ACC112 (cell line): Measurements from ENCODE around the gene MYMK.

ENCODE experiments used
- H2AFZ ChIP-seq: fragments of 200-600 bp; sonication (generic); one replicate; pipeline ENCODE4 v1.6.0; 2017; ENCODE audit warnings: antibody characterized with exemption, low read length; ENCODE audit not compliant: unreplicated experiment
- H3K27ac ChIP-seq: fragments of 200-600 bp; sonication (generic); 2 replicates; pipeline ENCODE4 v1.5.1; 2014; ENCODE audit warnings: low read depth, mild to moderate bottlenecking, antibody characterized with exemption, low read length, moderate library complexity
- H3K27me3 ChIP-seq: fragments of 200-600 bp; sonication (generic); 2 replicates; pipeline ENCODE4 v1.6.1; 2014; ENCODE audit warnings: mild to moderate bottlenecking, antibody characterized with exemption, low read length, moderate library complexity, mixed read lengths; ENCODE audit not compliant: insufficient read depth
- H3K36me3 ChIP-seq: fragments of 200-600 bp; sonication (generic); 2 replicates; pipeline ENCODE4 v1.6.1; 2016; ENCODE audit warnings: mild to moderate bottlenecking, antibody characterized with exemption, low read length, moderate library complexity, mixed read lengths; ENCODE audit not compliant: insufficient read depth
- H3K4me1 ChIP-seq: fragments of 200-600 bp; sonication (generic); one replicate; pipeline ENCODE4 v1.6.1; 2016; ENCODE audit warnings: low read length, mixed read lengths; ENCODE audit not compliant: insufficient read depth, unreplicated experiment, control insufficient read depth
- H3K4me3 ChIP-seq: fragments of 200-600 bp; sonication (generic); 2 replicates; pipeline ENCODE4 v1.5.1; 2014; ENCODE audit warnings: mild to moderate bottlenecking, low read depth, low read length
- H3K79me2 ChIP-seq: fragments of 200-600 bp; sonication (generic); one replicate; pipeline ENCODE4 v1.6.0; 2016; ENCODE audit warnings: low read length; ENCODE audit not compliant: control insufficient read depth, unreplicated experiment, insufficient read depth

The MYMK gene, protein sequence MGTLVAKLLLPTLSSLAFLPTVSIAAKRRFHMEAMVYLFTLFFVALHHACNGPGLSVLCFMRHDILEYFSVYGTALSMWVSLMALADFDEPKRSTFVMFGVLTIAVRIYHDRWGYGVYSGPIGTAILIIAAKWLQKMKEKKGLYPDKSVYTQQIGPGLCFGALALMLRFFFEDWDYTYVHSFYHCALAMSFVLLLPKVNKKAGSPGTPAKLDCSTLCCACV

GRCh38 chr9:133524679-133525228, at the start of gene MYMK:
Gene MYMK, minus strand, starts transcription at chr9:133524959. Its CDS starts 115 bp downstream, at chr9:133524844.
- H3K36me3 ChIP-seq: no peaks in the 10 kb centered on the region
- H2AFZ ChIP-seq: no peak within 1 kb of the TSS
- no peaks in the 10 kb centered on the region for H3K4me1 ChIP-seq
- H3K79me2 ChIP-seq: no peaks in the 10 kb centered on the region
- no peak within 1 kb of the TSS for H3K27ac ChIP-seq
- peaks cover 31% of the 10 kb centered on the region for H3K27me3 ChIP-seq
- no peak within 1 kb of the TSS for H3K4me3 ChIP-seq

- H3K27me3 ChIP-seq: peaks cover 6% of the 10 kb centered on the region; the same call in 1 of the 2 replicates
- no peaks in the 10 kb centered on the region for H3K36me3 ChIP-seq
- peaks cover 8% of the 10 kb centered on the region for H3K4me1 ChIP-seq
- H3K79me2 ChIP-seq: no peaks in the 10 kb centered on the region
- no peak overlapping the region for H2AFZ ChIP-seq
- no peak overlapping the region for H3K27ac ChIP-seq
- no peak overlapping the region for H3K4me3 ChIP-seq
Observed at GRCh38 chr9:133573791-133574515, 49.2 kb upstream of the MYMK start.

- H2AFZ ChIP-seq: no peak overlapping the region
- H3K36me3 ChIP-seq: no peaks in the 10 kb centered on the region
- H3K27me3 ChIP-seq: peaks cover 6% of the 10 kb centered on the region; the same call in 1 of the 2 replicates
- H3K4me1 ChIP-seq: peaks cover 8% of the 10 kb centered on the region
- H3K4me3 ChIP-seq: no peak overlapping the region
- no peaks in the 10 kb centered on the region for H3K79me2 ChIP-seq
- no peak overlapping the region for H3K27ac ChIP-seq
Observed at GRCh38 chr9:133572821-133573361, 48.1 kb upstream of the MYMK start.

GRCh38 chr9:133571896-133572595, 47.3 kb upstream of the MYMK start:
- no peak overlapping the region for H3K27ac ChIP-seq

GRCh38 chr9:133571391-133571890, 46.7 kb upstream of the MYMK start:
- H3K27me3 ChIP-seq: peaks cover 6% of the 10 kb centered on the region; the same call in 1 of the 2 replicates
- H3K4me3 ChIP-seq: no peak overlapping the region
- H3K27ac ChIP-seq: no peak overlapping the region

More at GRCh38 chr9:133571896-133572595, 47.3 kb upstream of the MYMK start:
- H3K4me1 ChIP-seq: peaks cover 8% of the 10 kb centered on the region
- no peaks in the 10 kb centered on the region for H3K79me2 ChIP-seq
- peaks cover 6% of the 10 kb centered on the region; the same call in 1 of the 2 replicates for H3K27me3 ChIP-seq
- no peak overlapping the region for H2AFZ ChIP-seq
- no peaks in the 10 kb centered on the region for H3K36me3 ChIP-seq
- no peak overlapping the region for H3K4me3 ChIP-seq

DNA sequence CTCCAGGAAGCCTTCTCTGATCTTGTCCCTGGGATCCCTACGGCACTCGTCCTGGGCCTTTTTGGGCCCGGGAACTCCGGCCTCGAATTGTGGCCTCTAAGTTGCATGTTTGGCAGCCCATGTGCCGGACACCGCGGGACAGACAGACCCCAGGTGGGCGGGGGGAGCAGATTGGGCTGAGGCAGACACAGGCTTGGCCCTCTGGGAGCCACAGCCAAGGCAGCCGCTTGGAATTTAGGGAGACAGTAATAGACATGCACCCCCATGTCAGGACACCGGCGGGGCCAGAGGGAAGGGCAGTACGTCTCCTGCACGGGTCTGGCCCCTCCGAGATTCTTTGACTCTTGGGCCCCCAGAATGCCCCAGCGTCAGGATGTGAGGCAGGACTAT, 45.9 kb upstream of the MYMK start:
- Histone ChIP-seq H3K27me3 (peaks cover 8% of the 10 kb centered on the region), H2AFZ (no peak overlapping the region), H3K36me3 (no peaks in the 10 kb centered on the region), H3K27ac (no peak overlapping the region), H3K4me3 (no peak overlapping the region), H3K79me2 (no peaks in the 10 kb centered on the region), H3K4me1 (no peaks in the 10 kb centered on the region)

More at GRCh38 chr9:133571391-133571890, 46.7 kb upstream of the MYMK start:
- no peaks in the 10 kb centered on the region for H3K79me2 ChIP-seq
- no peak overlapping the region for H2AFZ ChIP-seq
- H3K36me3 ChIP-seq: no peaks in the 10 kb centered on the region
- peaks cover 2% of the 10 kb centered on the region for H3K4me1 ChIP-seq

- Histone ChIP-seq H3K4me1 (no peaks in the 10 kb centered on the region), H2AFZ (no peak overlapping the region), H3K27me3 (peaks cover 13% of the 10 kb centered on the region), H3K79me2 (no peaks in the 10 kb centered on the region), H3K27ac (no peak overlapping the region), H3K4me3 (no peak overlapping the region), H3K36me3 (no peaks in the 10 kb centered on the region)
Observed at GRCh38 chr9:133569891-133570690, 45.3 kb upstream of the MYMK start.

- Histone ChIP-seq H3K27ac (no peak overlapping the region), H2AFZ (no peak overlapping the region), H3K4me1 (no peaks in the 10 kb centered on the region), H3K4me3 (no peak overlapping the region), H3K79me2 (no peaks in the 10 kb centered on the region), H3K36me3 (no peaks in the 10 kb centered on the region), H3K27me3 (peaks cover 18% of the 10 kb centered on the region)
Observed at GRCh38 chr9:133569121-133569785, 44.5 kb upstream of the MYMK start.

- no peaks in the 10 kb centered on the region for H3K36me3 ChIP-seq
- no peak overlapping the region for H2AFZ ChIP-seq
- H3K4me1 ChIP-seq: peaks cover 4% of the 10 kb centered on the region
- no peaks in the 10 kb centered on the region for H3K79me2 ChIP-seq
- H3K27me3 ChIP-seq: peaks cover 15% of the 10 kb centered on the region
- H3K4me3 ChIP-seq: no peak overlapping the region
- H3K27ac ChIP-seq: no peak overlapping the region
Observed at GRCh38 chr9:133568186-133568585, 43.4 kb upstream of the MYMK start.
